Muscle layer of colon (tissue), 2 donors: ENCODE measurements around the gene TECPR1.

Source experiments
- H3K27ac ChIP-seq: one replicate; pipeline ENCODE4 v1.7.0; 2013; ENCODE audit warnings: low read depth, mild to moderate bottlenecking, low read length, moderate library complexity
- H3K27me3 ChIP-seq, 2 donors: one replicate each; pipeline ENCODE4 v1.7.0; 2013; ENCODE audit warnings: low read length in 2 of 2, mild to moderate bottlenecking in 2 of 2; ENCODE audit not compliant: insufficient read depth in 2 of 2, control insufficient read depth in 1 of 2
- H3K36me3 ChIP-seq: one replicate; pipeline ENCODE4 v1.7.0; 2013; ENCODE audit warnings: mild to moderate bottlenecking, low read length; ENCODE audit not compliant: insufficient read depth
- H3K4me1 ChIP-seq: one replicate; pipeline ENCODE4 v1.7.0; 2013; ENCODE audit warnings: mild to moderate bottlenecking, low read length; ENCODE audit not compliant: insufficient read depth
- H3K4me3 ChIP-seq, 2 donors: one replicate each; pipeline ENCODE4 v1.7.0; 2013; ENCODE audit warnings: low read length in 2 of 2, low read depth in 1 of 2, mild to moderate bottlenecking in 1 of 2, moderate library complexity in 1 of 2
- H3K9ac ChIP-seq: one replicate; pipeline ENCODE4 v1.7.0; 2013; ENCODE audit warnings: low read length
- H3K9me3 ChIP-seq: one replicate; pipeline ENCODE4 v1.7.0; 2013; ENCODE audit warnings: mild to moderate bottlenecking, low read length
- donor health status: abdominal sarcoma.
- donor health status: Adenocarcinoma of cecum.

Gene TECPR1

GRCh38 chr7:98211676-98212531 lies 40.1 kb downstream of the TECPR1 start:
- Histone ChIP-seq H3K4me3 (no peak overlapping the region), H3K27ac (no peak overlapping the region), H3K9ac (no peak overlapping the region), H3K4me1 (no peaks in the 10 kb centered on the region), H3K9me3 (no peaks in the 10 kb centered on the region), H3K36me3 (peaks cover 1% of the 10 kb centered on the region), H3K27me3 (peaks cover 0 to 15% of the 10 kb centered on the region in 2 donors)

GRCh38 chr7:98211221-98211675 lies 40.8 kb downstream of the TECPR1 start, which contains the start of gene BHLHA15:
TSS of gene BHLHA15 (plus strand) at chr7:98211439. CDS start at chr7:98212310, 871 bp downstream.
- no peaks in the 10 kb centered on the region for H3K9me3 ChIP-seq
- H3K4me1 ChIP-seq, result no peaks in the 10 kb centered on the region
- H3K4me3 ChIP-seq, result no peak within 1 kb of the TSS
- H3K36me3 ChIP-seq, result peaks cover 8% of the 10 kb centered on the region
- peaks cover 0 to 15% of the 10 kb centered on the region in 2 donors for H3K27me3 ChIP-seq
- no peak within 1 kb of the TSS for H3K9ac ChIP-seq
- no peak within 1 kb of the TSS for H3K27ac ChIP-seq

GRCh38 chr7:98210513-98211220 lies 41.4 kb downstream of the TECPR1 start:
- H3K36me3 ChIP-seq, result peaks cover 13% of the 10 kb centered on the region
- H3K27me3 ChIP-seq, result peaks cover 0 to 15% of the 10 kb centered on the region in 2 donors
- no peak overlapping the region for H3K27ac ChIP-seq
- H3K4me3 ChIP-seq, result no peak overlapping the region
- H3K4me1 ChIP-seq, result no peaks in the 10 kb centered on the region
- H3K9me3 ChIP-seq, result no peaks in the 10 kb centered on the region
- H3K9ac ChIP-seq, result no peak overlapping the region

- H3K9me3 ChIP-seq, result no peaks in the 10 kb centered on the region
- no peak overlapping the region for H3K27ac ChIP-seq
- H3K36me3 ChIP-seq, result peaks cover 23% of the 10 kb centered on the region
- H3K9ac ChIP-seq, result no peak overlapping the region
- no peak overlapping the region for H3K4me3 ChIP-seq
- peaks cover 0 to 15% of the 10 kb centered on the region in 2 donors for H3K27me3 ChIP-seq
- no peaks in the 10 kb centered on the region for H3K4me1 ChIP-seq
Measured at GRCh38 chr7:98209166-98209920, 42.7 kb downstream of the TECPR1 start.

GRCh38 chr7:98206451-98207330 lies 45.3 kb downstream of the TECPR1 start:
- Histone ChIP-seq H3K4me1 (no peaks in the 10 kb centered on the region), H3K9me3 (no peaks in the 10 kb centered on the region), H3K36me3 (peaks cover 23% of the 10 kb centered on the region), H3K27ac (no peak overlapping the region), H3K9ac (no peak overlapping the region), H3K4me3 (no peak overlapping the region), H3K27me3 (peaks cover 0 to 12% of the 10 kb centered on the region in 2 donors)

- no peaks in the 10 kb centered on the region for H3K4me1 ChIP-seq
- no peak overlapping the region for H3K9ac ChIP-seq
- peaks cover 0 to 3% of the 10 kb centered on the region in 2 donors for H3K27me3 ChIP-seq
- peaks cover 23% of the 10 kb centered on the region for H3K36me3 ChIP-seq
- H3K27ac ChIP-seq, result no peak overlapping the region
- H3K4me3 ChIP-seq, result no peak overlapping the region
- H3K9me3 ChIP-seq, result no peaks in the 10 kb centered on the region
Measured at GRCh38 chr7:98205162-98205845, 46.7 kb downstream of the TECPR1 start.

- no peak overlapping the region for H3K27ac ChIP-seq
- H3K9ac ChIP-seq, result no peak overlapping the region
- no peak overlapping the region for H3K4me3 ChIP-seq
- H3K9me3 ChIP-seq, result no peaks in the 10 kb centered on the region
- no peaks in the 10 kb centered on the region for H3K27me3 ChIP-seq
- H3K4me1 ChIP-seq, result no peaks in the 10 kb centered on the region
- peaks cover 23% of the 10 kb centered on the region for H3K36me3 ChIP-seq
Measured at GRCh38 chr7:98204670-98205069, 47.4 kb downstream of the TECPR1 start.

- Histone ChIP-seq H3K4me1 (no peaks in the 10 kb centered on the region), H3K4me3 (no peak overlapping the region), H3K9ac (no peak overlapping the region), H3K36me3 (peaks cover 23% of the 10 kb centered on the region), H3K27me3 (no peaks in the 10 kb centered on the region), H3K9me3 (no peaks in the 10 kb centered on the region), H3K27ac (no peak overlapping the region)
Measured at GRCh38 chr7:98203964-98204605, 47.9 kb downstream of the TECPR1 start.

- Histone ChIP-seq H3K27ac (no peak overlapping the region), H3K27me3 (no peaks in the 10 kb centered on the region), H3K4me3 (no peak overlapping the region), H3K9me3 (no peaks in the 10 kb centered on the region), H3K9ac (no peak overlapping the region), H3K4me1 (no peaks in the 10 kb centered on the region), H3K36me3 (peaks cover 23% of the 10 kb centered on the region)
Measured at GRCh38 chr7:98203261-98203963, 48.6 kb downstream of the TECPR1 start.
